ENCODE measurements around the gene PSMB7.

Gene PSMB7

GRCh38 chr9:124346347-124347163 is 68.7 kb downstream of the PSMB7 start:
- no peak for DNase-seq (ENCODE audit: low read depth in 2 of 2)

GRCh38 chr9:124345751-124346281 is 69.4 kb downstream of the PSMB7 start:
- no peak for DNase-seq (ENCODE audit: low read depth in 2 of 2)

- DNase-seq (ENCODE audit: low read depth in 2 of 2): no peak
Measured at GRCh38 chr9:124345063-124345462, 70.2 kb downstream of the PSMB7 start.

GRCh38 chr9:124344291-124345050 is 70.8 kb downstream of the PSMB7 start:
- no peak for DNase-seq (ENCODE audit: low read depth in 2 of 2)

GRCh38 chr9:124343533-124344290 is 71.5 kb downstream of the PSMB7 start:
- no peak for DNase-seq (ENCODE audit: low read depth in 2 of 2)

GRCh38 chr9:124342776-124343485 is 72.3 kb downstream of the PSMB7 start:
- no peak for DNase-seq (ENCODE audit: low read depth in 2 of 2)

- no peak for DNase-seq (ENCODE audit: low read depth in 2 of 2)
Measured at GRCh38 chr9:124342402-124342775, 72.9 kb downstream of the PSMB7 start.

GRCh38 chr9:124341455-124342170 is 73.6 kb downstream of the PSMB7 start:
- no peak for DNase-seq (ENCODE audit: low read depth in 2 of 2)

- DNase-seq (ENCODE audit: low read depth in 2 of 2): no peak
Measured at GRCh38 chr9:124340219-124341069, 74.8 kb downstream of the PSMB7 start.

GRCh38 chr9:124339603-124340146 is 75.6 kb downstream of the PSMB7 start:
- no peak for DNase-seq (ENCODE audit: low read depth in 2 of 2)

GRCh38 chr9:124337562-124337961 is 77.7 kb downstream of the PSMB7 start:
- no peak for DNase-seq (ENCODE audit: low read depth in 2 of 2)

- no peak for DNase-seq (ENCODE audit: low read depth in 2 of 2)
Measured at GRCh38 chr9:124335320-124335707, 79.9 kb downstream of the PSMB7 start.

GRCh38 chr9:124334568-124335319 is 80.5 kb downstream of the PSMB7 start:
- DNase-seq (ENCODE audit: low read depth in 2 of 2): no peak

- no peak for DNase-seq (ENCODE audit: low read depth in 2 of 2)
Measured at GRCh38 chr9:124333203-124333579, 82.1 kb downstream of the PSMB7 start.

GRCh38 chr9:124332361-124333202 is 82.7 kb downstream of the PSMB7 start:
- no peak for DNase-seq (ENCODE audit: low read depth in 2 of 2)

- DNase-seq (ENCODE audit: low read depth in 2 of 2): no peak
Measured at GRCh38 chr9:124331580-124331979, 83.7 kb downstream of the PSMB7 start.

- no peak for DNase-seq (ENCODE audit: low read depth in 2 of 2)
Measured at GRCh38 chr9:124330011-124330697, 85.1 kb downstream of the PSMB7 start.
